ENCODE data around the gene CBFB. TPM values are rescaled to one million over a fixed set of nuclear protein-coding genes. Genes with fewer than 3 reads are reported as not detected.
"Not testable (repeated sequence)": the region's sequence is repeated elsewhere in the genome, so short reads cannot be mapped to it uniquely, and the experiment has no call there.

CBFB gene
- total RNA-seq, 6 experiments from 2014 or later = 7.9 to 23.3 (median 18.9) TPM

DNA sequence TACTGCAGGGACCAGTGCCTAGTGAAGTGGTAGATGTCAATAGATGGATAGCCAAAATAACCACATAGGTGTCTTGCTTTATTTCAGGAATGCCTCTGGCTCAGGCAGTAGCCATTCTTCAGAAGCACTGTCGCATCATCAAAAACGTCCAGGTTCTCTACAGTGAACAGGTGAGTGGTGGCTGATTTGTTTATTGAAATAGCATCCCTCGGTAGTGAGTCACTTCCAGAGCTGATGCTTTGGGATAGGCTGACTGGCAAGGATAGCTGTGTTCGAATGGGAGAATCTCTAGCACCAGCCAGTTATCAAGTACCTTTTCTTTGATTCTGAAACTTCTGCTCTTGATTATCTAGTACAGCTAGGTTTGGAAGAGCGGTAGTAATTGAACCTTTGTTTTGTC lies 91.1 kb downstream of the CBFB start:
- no peak overlapping the region for H3K4me3 ChIP-seq
- WGBS (ENCODE audit: insufficient coverage, low coverage, low lambda C conversion rate, missing lambda C conversion rate) = 63% methylated on average over 4 of the region's 5 CpGs
- DNase-seq (no peak), ATAC-seq (no peak)
- no peaks in the 10 kb centered on the region for H3K9me3 ChIP-seq
- no peaks in the 10 kb centered on the region for H3K27me3 ChIP-seq
- no peak overlapping the region for H3K27ac ChIP-seq
- peaks cover 7 to 54% (median 30%) of the 10 kb centered on the region in 4 donors for H3K36me3 ChIP-seq
- intact Hi-C loops (cut with DNase I) = no loop called here
- H3K4me1 ChIP-seq = peaks cover 0 to 34% (median 12%) of the 10 kb centered on the region in 4 donors
- TF ChIP-seq, protein P1, sequence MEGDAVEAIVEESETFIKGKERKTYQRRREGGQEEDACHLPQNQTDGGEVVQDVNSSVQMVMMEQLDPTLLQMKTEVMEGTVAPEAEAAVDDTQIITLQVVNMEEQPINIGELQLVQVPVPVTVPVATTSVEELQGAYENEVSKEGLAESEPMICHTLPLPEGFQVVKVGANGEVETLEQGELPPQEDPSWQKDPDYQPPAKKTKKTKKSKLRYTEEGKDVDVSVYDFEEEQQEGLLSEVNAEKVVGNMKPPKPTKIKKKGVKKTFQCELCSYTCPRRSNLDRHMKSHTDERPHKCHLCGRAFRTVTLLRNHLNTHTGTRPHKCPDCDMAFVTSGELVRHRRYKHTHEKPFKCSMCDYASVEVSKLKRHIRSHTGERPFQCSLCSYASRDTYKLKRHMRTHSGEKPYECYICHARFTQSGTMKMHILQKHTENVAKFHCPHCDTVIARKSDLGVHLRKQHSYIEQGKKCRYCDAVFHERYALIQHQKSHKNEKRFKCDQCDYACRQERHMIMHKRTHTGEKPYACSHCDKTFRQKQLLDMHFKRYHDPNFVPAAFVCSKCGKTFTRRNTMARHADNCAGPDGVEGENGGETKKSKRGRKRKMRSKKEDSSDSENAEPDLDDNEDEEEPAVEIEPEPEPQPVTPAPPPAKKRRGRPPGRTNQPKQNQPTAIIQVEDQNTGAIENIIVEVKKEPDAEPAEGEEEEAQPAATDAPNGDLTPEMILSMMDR (IDR thresholded peaks at IDR 0.05) = no peak
- TF ChIP-seq POLR2A (IDR thresholded peaks at IDR 0.05) = no peak

DNA sequence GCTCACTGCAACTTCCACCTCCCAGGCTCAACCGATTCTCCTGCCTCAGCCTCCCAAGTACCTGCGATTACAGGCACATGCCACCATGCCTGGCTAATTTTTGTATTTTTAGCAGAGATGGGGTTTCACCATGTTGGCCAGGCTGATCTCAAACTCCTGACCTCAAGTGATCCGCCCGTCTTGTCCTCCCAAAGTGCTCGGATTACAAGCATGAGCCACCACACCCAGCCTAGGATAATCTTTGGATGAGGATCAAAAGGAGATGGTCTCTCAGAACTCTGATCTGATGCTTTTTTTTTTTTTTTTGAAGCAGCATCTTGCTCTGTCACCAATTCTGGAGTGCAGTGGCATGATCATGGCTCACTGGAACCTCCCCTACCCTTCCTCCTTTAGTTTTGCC lies 93.8 kb downstream of the CBFB start:
- ATAC-seq; H3K27ac ChIP-seq; H3K4me3 ChIP-seq; H3K27me3 ChIP-seq; intact Hi-C loops (cut with DNase I); H3K9me3 ChIP-seq; DNase-seq; H3K4me1 ChIP-seq: not testable (repeated sequence)
- peaks cover 7 to 73% (median 38%) of the 10 kb centered on the region in 4 donors for H3K36me3 ChIP-seq
- WGBS (ENCODE audit: insufficient coverage, low coverage, low lambda C conversion rate, missing lambda C conversion rate) = 100% methylated on average over 3 of the region's 5 CpGs

DNA sequence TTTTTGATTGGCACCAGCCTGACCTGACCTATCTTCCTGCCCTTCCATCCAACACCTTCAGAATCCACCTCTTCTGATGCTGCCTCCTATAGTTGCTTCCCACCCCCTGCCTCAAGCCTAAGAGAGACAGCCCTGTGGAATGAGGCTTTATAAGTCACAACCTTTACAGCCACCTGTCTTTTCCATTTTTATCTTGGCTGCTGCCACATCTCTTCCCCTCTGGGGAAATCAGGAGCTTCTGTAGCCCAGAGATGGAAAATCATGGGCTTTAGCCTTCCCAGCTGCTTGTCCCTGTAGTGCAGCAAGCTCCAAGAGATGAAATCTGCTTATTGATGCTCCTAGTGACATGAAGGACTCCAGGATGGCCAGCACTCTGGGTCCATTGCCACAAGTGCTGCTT lies 99.5 kb downstream of the CBFB start:
- H3K4me1 ChIP-seq = peaks cover 0 to 9% (median 3%) of the 10 kb centered on the region in 4 donors
- DNase-seq (no peak), ATAC-seq (no peak)
- no peaks in the 10 kb centered on the region for H3K27me3 ChIP-seq
- no peak overlapping the region for H3K4me3 ChIP-seq
- no peak overlapping the region for H3K27ac ChIP-seq
- H3K36me3 ChIP-seq = peaks cover 0 to 90% (median 41%) of the 10 kb centered on the region in 4 donors
- H3K9me3 ChIP-seq = no peaks in the 10 kb centered on the region
- intact Hi-C loops (cut with DNase I) = no loop called here
- TF ChIP-seq, protein P1 (IDR thresholded peaks at IDR 0.05) = no peak
- no peak for TF ChIP-seq POLR2A (IDR thresholded peaks at IDR 0.05)

DNA sequence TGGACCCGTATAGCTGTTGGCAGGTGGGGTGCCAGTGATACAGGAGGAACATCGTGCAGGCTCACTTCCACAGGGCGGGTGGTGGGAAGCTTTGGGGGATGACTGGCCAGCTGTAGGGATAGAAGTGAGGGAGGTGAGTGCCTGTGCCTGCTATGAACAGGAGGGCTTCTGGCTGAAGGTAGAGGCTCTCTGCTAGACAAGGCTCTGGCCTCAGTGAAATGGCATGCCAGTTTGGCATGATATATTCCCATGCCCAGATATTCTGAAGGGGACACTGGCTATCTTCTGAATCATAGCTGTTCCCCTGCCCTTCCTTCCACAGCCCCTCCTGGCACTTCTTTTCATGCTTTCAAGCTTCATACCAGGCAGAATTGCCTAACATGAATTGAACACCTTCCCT lies 99.9 kb downstream of the CBFB start:
- H3K9me3 ChIP-seq = no peaks in the 10 kb centered on the region
- intact Hi-C loops (cut with DNase I) = no loop called here
- WGBS (ENCODE audit: insufficient coverage, low coverage, low lambda C conversion rate, missing lambda C conversion rate) = 100% methylated on average over 2 of the region's 3 CpGs

DNA sequence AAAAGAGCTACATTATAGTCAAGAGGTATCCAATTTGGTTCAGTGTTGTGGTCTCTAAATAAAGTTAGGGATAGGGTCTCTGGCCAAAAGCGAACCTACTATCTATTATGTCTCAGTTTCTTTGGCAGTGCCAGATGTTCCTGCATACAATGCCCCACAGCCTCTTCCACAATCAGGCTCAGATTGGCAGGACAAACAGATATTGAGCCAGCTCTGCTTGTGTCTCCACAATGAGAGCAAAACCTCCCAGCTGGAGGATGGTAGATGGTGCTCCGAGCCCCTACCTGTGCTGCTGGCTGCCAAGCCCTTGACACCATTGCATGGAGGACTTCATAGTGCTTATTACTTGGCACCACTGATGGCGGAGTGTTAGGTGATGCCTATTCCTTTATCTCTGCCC lies 100.5 kb downstream of the CBFB start:
- intact Hi-C loops (cut with DNase I) = no loop called here
- WGBS (ENCODE audit: insufficient coverage, low coverage, low lambda C conversion rate, missing lambda C conversion rate) = 100% methylated on average over 1 of the region's 3 CpGs
- DNase-seq (no peak), ATAC-seq (no peak)
- H3K36me3 ChIP-seq = peaks cover 0 to 90% (median 41%) of the 10 kb centered on the region in 4 donors
- H3K27ac ChIP-seq = no peak overlapping the region
- no peak for TF ChIP-seq POLR2A (IDR thresholded peaks at IDR 0.05)
- TF ChIP-seq, protein P1 (IDR thresholded peaks at IDR 0.05) = no peak
- H3K4me1 ChIP-seq = no peaks in the 10 kb centered on the region
- no peaks in the 10 kb centered on the region for H3K27me3 ChIP-seq
- no peak overlapping the region for H3K4me3 ChIP-seq
- H3K9me3 ChIP-seq = no peaks in the 10 kb centered on the region

More for the DNA sequence above, 99.9 kb downstream of the CBFB start:
- peaks cover 0 to 5% (median under 1%) of the 10 kb centered on the region in 4 donors for H3K4me1 ChIP-seq
- H3K27me3 ChIP-seq = no peaks in the 10 kb centered on the region
- H3K4me3 ChIP-seq = no peak overlapping the region
- TF ChIP-seq POLR2A (IDR thresholded peaks at IDR 0.05) = no peak
- TF ChIP-seq, protein P1 (IDR thresholded peaks at IDR 0.05) = no peak
- ATAC-seq = no peak
- DNase-seq = no peak
- peaks cover 0 to 90% (median 41%) of the 10 kb centered on the region in 4 donors for H3K36me3 ChIP-seq
- H3K27ac ChIP-seq = no peak overlapping the region

All from right lobe of liver (tissue), 6 donors.